Mucosa of descending colon (tissue), 3 donors: ENCODE measurements around the gene FBXL7. TPM values are rescaled to one million over a fixed set of nuclear protein-coding genes. Genes with fewer than 3 reads are reported as not detected.

Experiments
- ATAC-seq: fragments of 200-7000 bp; cut with Tn5 transposase; one replicate; pipeline ENCODE4 v1.9.1; 2020; ENCODE audit warnings: mild to moderate bottlenecking, moderate library complexity
- DNase-seq, 3 donors: peaks; one replicate each; pipeline ENCODE4 v3.0.0-alpha.2; 2020
- H3K36me3 ChIP-seq: fragments of 200-600 bp; one replicate; pipeline ENCODE4 v1.8.0; 2021; ENCODE audit warnings: low read depth, mild to moderate bottlenecking
- H3K4me1 ChIP-seq: fragments of 200-600 bp; one replicate; pipeline ENCODE4 v1.8.0; 2021; ENCODE audit warnings: low read depth, mild to moderate bottlenecking
- H3K4me3 ChIP-seq: fragments of 200-600 bp; one replicate; pipeline ENCODE4 v1.8.0; 2021; ENCODE audit warnings: mild to moderate bottlenecking
- H3K9me3 ChIP-seq: fragments of 200-600 bp; one replicate; pipeline ENCODE4 v1.8.0; 2021; ENCODE audit warnings: mild to moderate bottlenecking
- intact Hi-C, 2 donors: fragments of 100-400 bp; cut with DNase I in 1 of 2; cut with micrococcal nuclease in 1 of 2; formaldehyde crosslinking; loops; one replicate each; pipeline versions ENCODE4 v1.11.0 to v1.11.1; 2022; cut with DNase I, micrococcal nuclease
- total RNA-seq, 3 donors: library from RNA; stranded (reverse); fragmentation: NEBNext Ultra II Directional in 2 of 3; extraction: Animal tissue kit (Norgen Biotek cat#: 25700) in 2 of 3; gene quantifications; one replicate each; pipeline versions ENCODE4 v1.2.1 to v1.2.4, GENCODE V29; 2021 to 2023
- TF ChIP-seq, protein P1 (sequence below): fragments of 200-600 bp; IDR thresholded peaks from one replicate; pipeline ENCODE4 v1.8.0; 2022; ENCODE audit warnings: antibody characterized with exemption, mild to moderate bottlenecking
- donor health status: DM: no; HTN: no; CAD: no; lungs with moderate emphysema.
- donor health status: DM: no; HTN: no; CAD: no.
- donor health status: DM: no; HTN: yes; CAD: no.

Gene FBXL7
- total RNA-seq, 3 donors from 2014 or later = 1.6 to 21.4 (median 3.4) TPM

DNA sequence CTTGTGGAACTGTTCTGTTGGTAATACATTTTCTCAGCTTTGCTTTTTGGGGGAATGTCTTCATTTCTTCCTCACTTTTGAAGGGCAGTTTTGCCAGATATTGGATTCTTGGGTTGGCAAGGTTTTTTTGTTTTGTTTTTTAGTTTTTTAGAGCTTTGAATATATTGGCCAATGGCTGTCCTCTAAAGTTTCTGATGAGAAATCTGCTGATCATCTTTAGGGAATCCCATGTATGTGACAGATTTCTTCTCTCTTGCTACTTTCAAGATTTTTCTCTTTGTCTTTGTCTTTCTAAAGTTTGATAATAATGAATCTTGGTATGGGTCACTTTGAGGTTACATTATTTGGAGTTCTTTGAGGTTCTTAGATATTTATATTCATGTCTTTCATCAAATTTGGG is 227.4 kb downstream of the FBXL7 start:
- no peak for DNase-seq
- intact Hi-C loops = no loop called here
- no peaks in the 10 kb centered on the region for H3K36me3 ChIP-seq
- ATAC-seq = no peak
- H3K9me3 ChIP-seq = peaks cover 6% of the 10 kb centered on the region
- H3K4me1 ChIP-seq = no peaks in the 10 kb centered on the region
- TF ChIP-seq, protein P1, sequence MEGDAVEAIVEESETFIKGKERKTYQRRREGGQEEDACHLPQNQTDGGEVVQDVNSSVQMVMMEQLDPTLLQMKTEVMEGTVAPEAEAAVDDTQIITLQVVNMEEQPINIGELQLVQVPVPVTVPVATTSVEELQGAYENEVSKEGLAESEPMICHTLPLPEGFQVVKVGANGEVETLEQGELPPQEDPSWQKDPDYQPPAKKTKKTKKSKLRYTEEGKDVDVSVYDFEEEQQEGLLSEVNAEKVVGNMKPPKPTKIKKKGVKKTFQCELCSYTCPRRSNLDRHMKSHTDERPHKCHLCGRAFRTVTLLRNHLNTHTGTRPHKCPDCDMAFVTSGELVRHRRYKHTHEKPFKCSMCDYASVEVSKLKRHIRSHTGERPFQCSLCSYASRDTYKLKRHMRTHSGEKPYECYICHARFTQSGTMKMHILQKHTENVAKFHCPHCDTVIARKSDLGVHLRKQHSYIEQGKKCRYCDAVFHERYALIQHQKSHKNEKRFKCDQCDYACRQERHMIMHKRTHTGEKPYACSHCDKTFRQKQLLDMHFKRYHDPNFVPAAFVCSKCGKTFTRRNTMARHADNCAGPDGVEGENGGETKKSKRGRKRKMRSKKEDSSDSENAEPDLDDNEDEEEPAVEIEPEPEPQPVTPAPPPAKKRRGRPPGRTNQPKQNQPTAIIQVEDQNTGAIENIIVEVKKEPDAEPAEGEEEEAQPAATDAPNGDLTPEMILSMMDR = no peak
- H3K4me3 ChIP-seq = no peak overlapping the region

DNA sequence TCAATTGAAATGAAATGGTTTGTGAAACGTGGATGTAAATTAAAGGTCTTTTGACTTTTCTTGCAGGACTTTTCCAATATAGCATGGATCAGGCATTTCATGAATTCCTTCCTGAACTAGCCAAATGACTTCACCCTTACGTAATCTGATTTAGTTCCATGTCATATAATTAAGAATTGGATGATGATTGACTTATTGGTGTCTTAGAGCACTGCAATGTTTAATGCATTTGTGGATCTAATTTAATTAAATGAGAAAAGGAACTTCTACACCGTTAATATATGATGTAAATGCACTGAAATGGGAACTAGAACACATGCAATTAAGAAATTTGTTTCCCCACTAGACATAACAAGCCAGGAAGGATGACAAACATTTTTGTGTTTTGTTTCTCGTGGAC is 228.8 kb downstream of the FBXL7 start:
- H3K9me3 ChIP-seq = peaks cover 6% of the 10 kb centered on the region
- intact Hi-C loops = no loop called here
- no peak overlapping the region for H3K4me3 ChIP-seq
- H3K36me3 ChIP-seq = no peaks in the 10 kb centered on the region
- ATAC-seq (no peak), DNase-seq (no peak)
- TF ChIP-seq, protein P1 = no peak
- H3K4me1 ChIP-seq = no peaks in the 10 kb centered on the region

DNA sequence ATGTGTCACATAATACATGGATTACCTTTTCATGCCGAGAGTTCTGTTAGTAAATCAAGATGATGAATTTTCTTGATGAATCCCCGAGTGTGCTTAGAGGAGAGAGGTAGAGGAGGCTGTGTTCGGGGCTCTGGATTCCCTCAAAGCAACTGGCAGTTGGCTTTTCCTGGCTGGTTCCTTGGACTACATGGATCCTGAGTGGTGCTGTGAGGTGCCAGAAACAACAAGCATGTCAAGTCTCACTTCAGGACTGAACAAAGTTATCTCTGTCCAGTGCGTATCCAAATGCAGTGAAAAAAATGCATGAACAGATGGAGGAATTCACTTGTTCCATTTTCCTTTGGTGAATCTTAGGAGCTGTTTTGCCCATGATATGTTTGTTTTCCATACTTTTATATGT is 231.7 kb downstream of the FBXL7 start:
- Histone ChIP-seq H3K36me3 (no peaks in the 10 kb centered on the region), H3K9me3 (peaks cover 6% of the 10 kb centered on the region), H3K4me1 (no peaks in the 10 kb centered on the region), H3K4me3 (no peak overlapping the region)
- no peak for DNase-seq
- no peak for ATAC-seq
- TF ChIP-seq, protein P1 = no peak
- intact Hi-C loops = no loop called here

DNA sequence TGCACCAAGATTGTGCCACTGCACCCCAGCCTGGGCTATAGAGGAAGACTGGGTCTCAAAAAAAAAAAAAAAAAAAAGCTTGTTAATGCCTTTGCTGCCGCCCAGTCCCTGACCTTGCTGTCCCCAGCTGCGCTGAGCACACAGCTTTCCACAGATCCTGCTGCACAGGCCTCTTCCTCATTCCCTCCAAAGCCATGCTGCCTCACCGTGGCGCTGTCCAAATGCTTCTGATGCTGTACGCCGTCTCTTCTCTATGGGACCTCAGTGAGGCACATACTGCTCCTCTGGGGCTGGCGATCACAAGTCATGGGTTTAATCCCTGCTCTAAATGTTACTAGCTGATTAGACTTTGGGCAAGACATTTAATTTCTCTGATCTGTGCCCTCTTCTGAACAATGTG is 234.1 kb downstream of the FBXL7 start:
- no peaks in the 10 kb centered on the region for H3K9me3 ChIP-seq
- intact Hi-C loops = no loop called here
- no peaks in the 10 kb centered on the region for H3K4me1 ChIP-seq
- TF ChIP-seq, protein P1 = no peak
- ATAC-seq (no peak), DNase-seq (no peak)
- H3K36me3 ChIP-seq = no peaks in the 10 kb centered on the region
- H3K4me3 ChIP-seq = no peak overlapping the region

DNA sequence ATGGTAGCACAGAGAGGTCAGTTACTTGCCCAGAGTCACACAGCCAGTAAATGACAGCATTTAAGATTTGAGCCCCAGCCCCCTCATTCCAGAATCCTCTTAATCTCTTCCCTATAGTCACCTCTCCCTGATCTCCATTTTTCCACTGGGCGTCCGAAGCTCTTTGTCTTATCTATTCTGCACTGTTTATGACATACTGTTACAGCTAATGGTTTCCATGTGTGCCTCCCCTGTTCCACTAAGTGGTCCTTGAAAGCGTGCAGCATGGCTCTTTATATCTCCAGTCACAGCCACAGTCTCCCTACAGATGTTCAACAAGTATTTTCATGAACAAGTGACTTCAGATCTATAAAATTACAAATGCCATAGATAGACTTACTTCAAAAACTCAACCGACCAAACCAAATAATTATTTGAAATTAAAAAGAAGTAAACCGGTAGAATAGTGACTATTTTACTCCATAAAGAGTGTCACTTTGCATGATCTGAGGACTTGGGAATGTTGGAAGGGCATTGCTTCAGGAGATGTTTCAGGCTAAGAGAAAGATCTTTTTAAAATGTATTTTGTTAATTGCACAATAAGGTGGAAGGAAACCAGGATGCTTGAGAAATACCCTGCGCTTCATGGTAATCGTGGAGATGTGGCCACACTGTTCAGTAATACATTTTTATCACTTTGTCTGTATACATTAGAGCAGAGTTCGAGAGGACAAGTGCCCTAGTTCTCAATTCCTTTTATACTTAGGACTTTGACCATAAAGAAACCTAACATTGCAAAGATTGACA is 237.2 kb downstream of the FBXL7 start:
- no peaks in the 10 kb centered on the region for H3K4me1 ChIP-seq
- no peak overlapping the region for H3K4me3 ChIP-seq
- no peaks in the 10 kb centered on the region for H3K9me3 ChIP-seq
- TF ChIP-seq, protein P1 = no peak
- intact Hi-C loops = no loop called here
- DNase-seq = no peak
- no peak for ATAC-seq
- H3K36me3 ChIP-seq = no peaks in the 10 kb centered on the region
